ENCODE data around the gene SOCS7.

The SOCS7 gene

DNA sequence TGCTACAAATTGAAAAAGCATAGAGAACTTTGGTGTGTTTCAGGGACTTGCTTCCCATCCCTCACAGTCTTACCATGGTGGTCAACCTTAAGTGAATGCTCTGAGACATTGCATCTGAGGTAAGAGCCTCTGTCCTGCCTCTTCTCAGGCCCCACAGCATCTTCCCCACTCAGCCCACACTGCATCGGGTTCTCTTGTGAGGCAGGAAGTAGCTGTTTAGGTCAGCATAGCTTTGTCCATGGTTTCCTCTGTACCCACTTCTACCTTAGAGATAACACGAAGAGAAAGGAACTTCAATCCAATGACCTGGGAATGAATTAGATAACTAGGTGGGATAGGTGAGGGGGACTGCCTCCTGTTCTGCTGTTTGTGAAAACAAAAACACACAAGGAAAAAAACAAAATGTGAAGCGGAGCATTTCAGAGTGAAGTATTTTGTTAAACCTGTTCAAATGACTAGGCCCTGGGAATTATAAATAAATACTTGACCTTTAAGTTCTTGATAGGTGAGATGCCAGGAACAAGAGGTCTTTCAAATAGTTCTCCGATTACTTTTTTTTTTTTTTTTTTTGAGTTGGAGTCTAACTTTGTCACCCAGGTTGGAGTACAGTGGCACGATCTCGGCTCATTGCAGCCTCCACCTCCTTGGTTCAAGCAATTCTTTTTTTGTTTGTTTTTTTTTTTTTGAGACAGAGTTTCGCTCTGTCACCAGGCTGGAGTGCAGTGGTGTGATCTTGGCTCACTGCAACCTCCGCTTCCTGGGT is 17.7 kb downstream of the SOCS7 start:
- no peak for DNase-seq

DNA sequence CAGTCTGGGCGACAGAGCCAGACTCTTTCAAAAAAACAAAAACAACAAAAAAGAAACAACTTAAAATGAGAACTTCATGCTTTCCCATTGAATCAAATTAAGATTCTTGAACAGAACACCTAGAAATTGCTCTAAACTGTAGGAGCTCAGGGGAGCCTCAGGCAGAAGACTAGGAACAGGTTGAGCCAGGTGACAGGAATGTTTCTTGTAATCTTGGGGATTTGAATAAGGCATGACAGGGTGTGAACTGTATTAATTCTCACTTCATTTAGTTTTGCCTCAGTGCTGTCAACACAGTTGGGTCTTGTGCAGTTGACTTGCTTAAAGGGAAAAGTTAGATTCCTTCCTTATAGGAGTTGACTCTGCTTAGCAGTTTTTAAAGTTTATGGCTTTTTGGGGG is 27.8 kb downstream of the SOCS7 start:
- no peak for DNase-seq

DNA sequence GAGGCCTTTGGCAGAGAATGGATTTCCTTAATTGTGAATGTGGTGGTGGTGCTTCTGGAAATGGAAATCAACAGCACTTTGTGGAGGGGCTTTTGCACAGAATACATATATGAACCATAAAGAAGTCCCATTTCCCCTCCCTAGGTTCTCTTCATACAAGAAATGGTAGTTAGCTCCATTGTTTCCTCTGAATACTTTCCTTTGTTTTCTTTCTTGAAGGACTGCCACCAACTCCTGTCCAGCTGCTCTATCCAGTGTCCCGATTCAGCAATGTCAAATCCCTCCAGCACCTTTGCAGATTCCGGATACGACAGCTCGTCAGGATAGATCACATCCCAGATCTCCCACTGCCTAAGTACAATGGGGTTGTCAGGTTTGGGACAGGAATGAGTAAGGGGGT is 43.4 kb downstream of the SOCS7 start:
- DNase-seq, result no peak

GRCh38 chr17:38397227-38397626 is 45.6 kb downstream of the SOCS7 start:
- DNase-seq, result no peak

GRCh38 chr17:38400286-38400685 is 48.6 kb downstream of the SOCS7 start:
- no peak for DNase-seq

DNA sequence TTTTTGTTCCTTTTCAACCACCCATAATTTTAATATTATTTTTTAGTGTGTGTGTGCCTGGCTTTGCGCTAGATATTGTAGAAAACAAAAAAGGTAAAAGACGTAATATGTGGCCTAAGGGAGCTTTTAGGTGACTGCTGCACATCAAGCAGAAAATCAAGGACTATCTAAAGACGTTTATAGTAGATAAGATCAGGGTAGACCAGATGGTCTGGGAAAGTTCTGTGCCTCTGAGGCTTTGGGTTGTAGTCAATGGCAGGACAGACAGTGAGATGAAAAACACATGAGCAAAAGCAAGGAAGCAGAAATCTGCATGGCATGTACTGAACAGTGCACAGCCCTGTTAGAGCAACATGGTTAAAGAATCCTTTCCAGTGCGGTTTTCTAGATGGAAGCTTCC is 49.8 kb downstream of the SOCS7 start:
- no peak for DNase-seq

- no peak for DNase-seq
Measured at GRCh38 chr17:38402897-38403296, 51.3 kb downstream of the SOCS7 start.

DNA sequence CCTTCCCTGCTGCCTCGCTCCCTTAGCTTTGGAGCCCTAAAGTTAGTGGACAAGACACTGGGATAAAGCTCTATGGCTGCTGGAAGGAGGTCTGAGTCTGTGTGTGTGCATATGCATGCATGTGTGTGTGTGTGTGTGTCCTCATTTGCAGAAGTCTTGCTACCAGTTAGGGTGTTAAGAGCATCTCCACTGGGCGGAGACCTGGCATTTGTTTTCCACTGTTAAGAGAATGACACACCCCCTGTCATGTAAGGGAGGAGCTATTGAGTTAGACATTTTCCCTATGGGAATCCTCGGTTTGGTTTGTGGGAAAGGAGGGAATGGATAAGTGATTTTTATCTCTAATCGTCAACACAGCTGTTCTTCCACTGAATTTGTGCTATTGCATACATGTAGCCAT is 51.8 kb downstream of the SOCS7 start:
- no peak for DNase-seq

GRCh38 chr17:38404174-38404943 is 52.7 kb downstream of the SOCS7 start:
- no peak for DNase-seq

DNA sequence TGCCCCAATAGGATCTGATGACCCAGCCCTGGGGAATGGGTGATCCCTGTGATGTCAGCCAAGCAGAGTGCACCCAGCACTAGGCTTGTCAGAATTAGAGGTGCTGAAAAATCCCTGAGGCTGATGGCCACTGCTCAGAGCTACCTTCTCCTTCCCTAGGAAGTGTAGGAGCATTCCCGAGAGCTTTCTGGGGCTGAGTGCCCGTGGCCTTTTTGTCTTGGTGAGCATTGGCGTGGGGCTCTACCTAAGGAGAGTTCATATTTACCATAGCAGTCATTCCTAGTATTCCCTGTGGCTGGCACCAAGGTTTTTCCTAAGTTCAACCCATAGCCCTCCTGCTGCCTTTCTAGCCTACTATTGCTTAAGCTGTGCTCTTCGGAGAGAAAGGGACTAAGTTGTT is 54.0 kb downstream of the SOCS7 start:
- no peak for DNase-seq

GRCh38 chr17:38410201-38410600 is 58.6 kb downstream of the SOCS7 start:
- no peak for DNase-seq

- no peak for DNase-seq
Measured at GRCh38 chr17:38415250-38416194, 63.9 kb downstream of the SOCS7 start.

DNA sequence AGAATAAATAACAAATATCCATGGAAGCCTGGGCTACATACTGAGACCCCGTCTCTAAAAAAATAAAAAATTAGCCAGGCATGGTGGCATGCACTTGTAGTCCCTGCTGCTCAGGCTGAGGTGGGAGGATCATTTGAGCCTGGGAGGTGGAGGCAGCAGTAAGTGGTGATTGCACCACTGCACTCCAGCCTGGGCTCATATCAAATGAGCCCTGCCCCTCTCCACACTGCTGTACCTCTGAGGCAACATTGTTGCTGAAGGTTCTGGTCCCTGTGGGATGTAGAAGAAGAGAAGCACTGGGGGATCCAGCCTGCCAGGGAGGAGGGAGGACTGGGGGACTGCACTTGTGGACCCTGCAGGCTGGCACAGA is 65.2 kb downstream of the SOCS7 start:
- DNase-seq, result no peak

- no peak for DNase-seq
Measured at GRCh38 chr17:38417210-38417951, 65.7 kb downstream of the SOCS7 start.

- no peak for DNase-seq
Measured at GRCh38 chr17:38418062-38418692, 66.5 kb downstream of the SOCS7 start.

GRCh38 chr17:38418693-38419507 is 67.3 kb downstream of the SOCS7 start:
- no peak for DNase-seq

DNA sequence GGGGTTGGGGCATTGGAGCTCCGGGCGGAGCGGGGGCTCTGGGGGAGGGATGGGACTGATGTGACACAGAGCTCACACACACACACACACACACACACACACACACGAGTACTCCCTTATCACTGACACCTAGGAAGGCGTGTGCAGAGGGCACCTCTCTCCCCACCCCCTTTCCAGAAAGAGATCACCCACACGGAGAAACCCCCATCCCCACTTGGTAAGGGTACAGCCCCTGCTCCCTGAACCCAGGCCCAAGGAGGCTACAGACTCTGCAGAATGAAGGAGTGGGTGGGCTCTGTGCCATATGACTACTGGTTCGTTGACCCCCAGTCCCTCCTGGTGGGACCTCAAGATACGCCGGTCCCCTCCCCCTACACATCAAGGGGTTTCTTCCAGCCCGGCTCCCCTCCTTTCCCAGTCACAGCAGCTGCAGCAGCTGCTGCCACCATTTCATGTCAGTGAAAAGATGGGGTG is 67.9 kb downstream of the SOCS7 start:
- DNase-seq, result no peak

- DNase-seq, result no peak
Measured at GRCh38 chr17:38420518-38420917, 68.9 kb downstream of the SOCS7 start.

GRCh38 chr17:38421171-38421841 is 69.7 kb downstream of the SOCS7 start:
- no peak for DNase-seq

All from activated gamma-delta T cell treated with Interleukin-2 at 50 U/mL for 16 hours (primary cell).